GM10248 (cell line): Measurements from ENCODE around the gene NUDT13.
"Not testable (repeated sequence)": the region's sequence is repeated elsewhere in the genome, so short reads cannot be mapped to it uniquely, and the experiment has no call there.

Experiments used
- CTCF ChIA-PET: fragments of 300-600 bp; sonication (Branson Sonifier 250); formaldehyde crosslinking; extraction: SDS; loops from one replicate; lab custom pipeline; 2021; ENCODE audit warnings: antibody characterized with exemption; lab: Yijun Ruan, JAX
- POLR2A ChIA-PET: fragments of 350-650 bp; sonication (Branson Sonifier 250); formaldehyde crosslinking; extraction: SDS; loops from one replicate; lab custom pipeline; 2020; ENCODE audit warnings: antibody characterized with exemption; lab: Yijun Ruan, JAX
- DNase-seq: peaks from one replicate; pipeline ENCODE4 v3.0.0; 2012; ENCODE audit errors: extremely low spot score
- CTCF ChIP-seq: IDR thresholded peaks from 2 replicates; pipeline ENCODE4 v1.5.1; 2012; ENCODE audit warnings: mild to moderate bottlenecking, low read depth; ENCODE audit errors: extremely low read depth, missing control alignments, control extremely low read depth

The NUDT13 gene

GRCh38 chr10:73131301-73131700 lies 21.0 kb downstream of the NUDT13 start:
- no peak for DNase-seq
- ChIA-PET CTCF (interaction anchor here (1.6 kb wide), 1 partner anchor 12 kb away, joined by 3 read pairs; no protein-coding TSS in a partner anchor), POLR2A (no interaction called here)
- no peak for TF ChIP-seq CTCF

- no peak for TF ChIP-seq CTCF
- POLR2A ChIA-PET, result no interaction called here
- DNase-seq, result no peak
- CTCF ChIA-PET, result interaction anchor here (1.0 to 2.2 kb wide), 3 partner anchors 11 to 27 kb away, joined by 3 to 6 read pairs (median 4); no protein-coding TSS in a partner anchor
Measured at GRCh38 chr10:73131913-73132686, 21.8 kb downstream of the NUDT13 start.

- DNase-seq, result no peak
- ChIA-PET CTCF (interaction anchor here (1.1 to 1.9 kb wide), 3 partner anchors 9 to 96 kb away, joined by 3 to 5 read pairs (median 5); no protein-coding TSS in a partner anchor), POLR2A (interaction anchor here (0.7 to 2.0 kb wide), 2 partner anchors 38 to 46 kb away, joined by 3 to 11 read pairs; partner anchors contain the start of gene P4HA1)
- TF ChIP-seq CTCF, result no peak
Measured at GRCh38 chr10:73134727-73135126, 24.5 kb downstream of the NUDT13 start.

GRCh38 chr10:73136627-73137026 lies 26.4 kb downstream of the NUDT13 start:
- POLR2A ChIA-PET, result no interaction called here
- no peak for DNase-seq
- CTCF ChIA-PET, result interaction anchor here (1.3 to 2.3 kb wide), 3 partner anchors 23 to 41 kb away, joined by 4 to 13 read pairs (median 4); partner anchors contain the start of gene NUDT13
- TF ChIP-seq CTCF, result no peak

- DNase-seq, result no peak
- CTCF ChIA-PET, result interaction anchor here (1.2 to 2.5 kb wide), 6 partner anchors 10 to 29 kb away, joined by 4 to 9 read pairs (median 6); partner anchors contain the start of gene NUDT13
- TF ChIP-seq CTCF, result no peak
- POLR2A ChIA-PET, result interaction anchor here (0.6 kb wide), 1 partner anchor 43 kb away, joined by 3 read pairs; no protein-coding TSS in a partner anchor
Measured at GRCh38 chr10:73139251-73139650, 29.0 kb downstream of the NUDT13 start.

GRCh38 chr10:73141603-73142002 lies 31.3 kb downstream of the NUDT13 start:
- no peak for TF ChIP-seq CTCF
- ChIA-PET CTCF (no interaction called here), POLR2A (no interaction called here)
- no peak for DNase-seq

GRCh38 chr10:73150633-73151413 lies 40.6 kb downstream of the NUDT13 start:
- DNase-seq, POLR2A ChIA-PET: not testable (repeated sequence)
- CTCF ChIA-PET, result interaction anchor here (1.3 to 2.6 kb wide), 3 partner anchors 12 to 54 kb away, joined by 3 to 6 read pairs (median 5); partner anchors contain the start of gene P4HA1
